GM23338 (cell line): ENCODE data around the gene CYB5RL. TPM values are rescaled to one million over a fixed set of nuclear protein-coding genes. Genes with fewer than 3 reads are reported as not detected.
"Not testable (repeated sequence)": the region's sequence is repeated elsewhere in the genome, so short reads cannot be mapped to it uniquely, and the experiment has no call there.

ENCODE experiments used
- ATAC-seq: fragments of 200-7000 bp; cut with Tn5 transposase; 3 replicates; pipeline ENCODE4 v1.9.1; 2020
- DNase-seq: peaks from one replicate; pipeline ENCODE4 v3.0.0-alpha.2; 2015; ENCODE audit warnings: low spot score
- H2AFZ ChIP-seq: fragments of 200-600 bp; sonication (generic); 2 replicates; pipeline ENCODE4 v1.8.0; 2016; ENCODE audit warnings: antibody characterized with exemption, mild to moderate bottlenecking, moderate library complexity
- H3F3A ChIP-seq: fragments of 200-600 bp; sonication (generic); replicated peaks from 2 replicates; pipeline ENCODE4 v1.8.0; 2017; ENCODE audit warnings: antibody characterized with exemption, mixed run types, low read depth
- H3K27ac ChIP-seq: fragments of 200-600 bp; sonication (generic); 2 replicates; pipeline ENCODE4 v1.6.1; 2016; ENCODE audit warnings: low read depth
- H3K27me3 ChIP-seq: fragments of 200-600 bp; sonication (generic); 2 replicates; pipeline ENCODE4 v1.8.0; 2016; ENCODE audit warnings: mild to moderate bottlenecking, mixed run types, moderate library complexity; ENCODE audit not compliant: insufficient read depth
- H3K36me3 ChIP-seq: fragments of 200-600 bp; sonication (generic); 2 replicates; pipeline ENCODE4 v1.8.0; 2016; ENCODE audit warnings: mild to moderate bottlenecking; ENCODE audit not compliant: insufficient read depth
- H3K4me1 ChIP-seq: fragments of 200-600 bp; sonication (generic); 2 replicates; pipeline ENCODE4 v1.8.0; 2016; ENCODE audit warnings: mild to moderate bottlenecking, moderate library complexity; ENCODE audit not compliant: insufficient read depth
- H3K4me2 ChIP-seq: fragments of 200-600 bp; sonication (generic); 2 replicates; pipeline ENCODE4 v1.7.1; 2017; ENCODE audit warnings: mixed run types
- H3K4me3 ChIP-seq: fragments of 200-600 bp; sonication (generic); 2 replicates; pipeline ENCODE4 v1.6.1; 2016; ENCODE audit warnings: mixed run types
- H3K79me2 ChIP-seq: fragments of 200-600 bp; sonication (generic); replicated peaks from 2 replicates; pipeline ENCODE4 v1.8.0; 2017; ENCODE audit warnings: mild to moderate bottlenecking; ENCODE audit not compliant: insufficient read depth
- H3K9me2 ChIP-seq: fragments of 200-600 bp; sonication (generic); 2 replicates; pipeline ENCODE4 v1.8.0; 2017; ENCODE audit not compliant: insufficient read depth
- H4K20me1 ChIP-seq: fragments of 200-600 bp; sonication (generic); replicated peaks from 2 replicates; pipeline ENCODE4 v1.8.0; 2017; ENCODE audit warnings: mild to moderate bottlenecking; ENCODE audit not compliant: insufficient read depth
- H3K27ac Mint-ChIP-seq: 2 replicates; pipeline ENCODE4 v1.8.0; 2020; ENCODE audit warnings: inconsistent platforms, mild to moderate bottlenecking, moderate library complexity, mixed read lengths
- H3K27me3 Mint-ChIP-seq: 3 replicates; pipeline ENCODE4 v1.8.0; 2022; ENCODE audit warnings: low read depth, mild to moderate bottlenecking, moderate library complexity, mixed read lengths, inconsistent platforms; ENCODE audit not compliant: insufficient read depth, poor library complexity
- H3K36me3 Mint-ChIP-seq: 3 replicates; pipeline ENCODE4 v1.8.0; 2021; ENCODE audit warnings: low read depth, mild to moderate bottlenecking, inconsistent platforms, moderate library complexity, mixed read lengths
- H3K4me1 Mint-ChIP-seq: 3 replicates; pipeline ENCODE4 v1.8.0; 2020; ENCODE audit warnings: mild to moderate bottlenecking, inconsistent platforms, mixed read lengths
- H3K4me3 Mint-ChIP-seq: 3 replicates; pipeline ENCODE4 v1.8.0; 2021; ENCODE audit warnings: moderate library complexity, mild to moderate bottlenecking, inconsistent platforms, mixed read lengths
- H3K9me3 Mint-ChIP-seq: 3 replicates; pipeline ENCODE4 v1.8.0; 2020; ENCODE audit warnings: moderate library complexity, mild to moderate bottlenecking, inconsistent platforms, mixed read lengths
- EZH2phosphoT487 ChIP-seq: fragments of 200-600 bp; sonication (generic); IDR thresholded peaks from one replicate; pipeline ENCODE4 v1.8.1; 2018; ENCODE audit warnings: antibody characterized with exemption; ENCODE audit not compliant: unreplicated experiment
- JUNB ChIP-seq: IDR thresholded peaks from one replicate; pipeline ENCODE4 v1.6.1; 2016; ENCODE audit warnings: antibody characterized with exemption; ENCODE audit not compliant: unreplicated experiment
- NANOG ChIP-seq: IDR thresholded peaks from 2 replicates; pipeline ENCODE4 v1.6.1; 2016; ENCODE audit warnings: antibody characterized with exemption, borderline replicate concordance
- POLR2AphosphoS5 ChIP-seq: IDR thresholded peaks from 2 replicates; pipeline ENCODE4 v1.6.1; 2016; ENCODE audit warnings: antibody characterized with exemption, low read depth
- REST ChIP-seq: IDR thresholded peaks from one replicate; pipeline ENCODE4 v1.6.1; 2018; ENCODE audit warnings: antibody characterized with exemption; ENCODE audit not compliant: unreplicated experiment
- STAT1 ChIP-seq: IDR thresholded peaks from one replicate; pipeline ENCODE4 v1.6.1; 2016; ENCODE audit warnings: antibody characterized with exemption; ENCODE audit not compliant: unreplicated experiment
- ZNF114 ChIP-seq: fragments of 250-450 bp; sonication (Bioruptor Pico); IDR thresholded peaks from 2 replicates; pipeline ENCODE4 v1.5.0; 2020; ENCODE audit warnings: mild to moderate bottlenecking, moderate library complexity
- ZNF331 ChIP-seq: fragments of 250-450 bp; sonication (Bioruptor Pico); IDR thresholded peaks from 2 replicates; pipeline ENCODE4 v1.5.0; 2020; ENCODE audit warnings: low read depth, mild to moderate bottlenecking, moderate library complexity
- ZNF462 ChIP-seq: fragments of 250-450 bp; sonication (Bioruptor Pico); IDR thresholded peaks from 2 replicates; pipeline ENCODE4 v1.5.0; 2020; ENCODE audit warnings: mild to moderate bottlenecking, moderate library complexity
- polyA plus RNA-seq: library from polyadenylated mRNA; unstranded; fragments of >200 nt; fragmentation: Nextera tagmentation; extraction: Ambion mirVana; gene quantifications from 2 replicates; pipeline ENCODE4 v1.2.1, GENCODE V29; 2016
- total RNA-seq: library from RNA; depleted of rRNA; stranded (reverse); fragments of >200 nt; shearing (Covaris generic); gene quantifications from 2 replicates; pipeline ENCODE4 v1.2.3, GENCODE V29; 2014

Gene CYB5RL
- total and polyA plus RNA-seq, 2 experiments from 2014 or later, result 5.9 to 11.5 TPM

- TF ChIP-seq NANOG (no peak), ZNF114 (CRISPR knock-in tag) (no peak)
These were observed 34.5 kb upstream of the CYB5RL start (continued) for GRCh38 chr1:54234284-54234683.

- H3K4me2 ChIP-seq, H3K27ac Mint-ChIP-seq, H3K27me3 Mint-ChIP-seq, H3K4me3 ChIP-seq, H3K79me2 ChIP-seq, H3F3A ChIP-seq, H3K27me3 ChIP-seq, H2AFZ ChIP-seq, ATAC-seq, H3K9me2 ChIP-seq, H3K27ac ChIP-seq, H4K20me1 ChIP-seq, DNase-seq, H3K4me3 Mint-ChIP-seq, H3K36me3 ChIP-seq, H3K4me1 ChIP-seq: not testable (repeated sequence)
- H3K9me3 Mint-ChIP-seq, result peaks cover 14% of the 10 kb centered on the region
- H3K4me1 Mint-ChIP-seq, result peaks cover 12% of the 10 kb centered on the region
- peaks cover 60% of the 10 kb centered on the region for H3K36me3 Mint-ChIP-seq
These were observed 33.4 kb upstream of the CYB5RL start for GRCh38 chr1:54233196-54233595.

- Mint-ChIP-seq H3K36me3 (peaks cover 44% of the 10 kb centered on the region), H3K27ac (no peak overlapping the region), H3K27me3 (peaks cover 11% of the 10 kb centered on the region), H3K4me3 (no peak overlapping the region), H3K9me3 (peaks cover 14% of the 10 kb centered on the region), H3K4me1 (peaks cover 20% of the 10 kb centered on the region)
- Histone ChIP-seq H2AFZ (no peak overlapping the region), H3K4me3 (no peak overlapping the region), H3K27ac (no peak overlapping the region), H3K79me2 (no peaks in the 10 kb centered on the region), H3F3A (no peaks in the 10 kb centered on the region), H3K9me2 (no peaks in the 10 kb centered on the region), H4K20me1 (no peaks in the 10 kb centered on the region; the same call in 1 of the 2 replicates), H3K36me3 (no peaks in the 10 kb centered on the region; the same call in 1 of the 2 replicates), H3K4me2 (no peak overlapping the region), H3K4me1 (no peaks in the 10 kb centered on the region; the same call in 1 of the 2 replicates), H3K27me3 (no peaks in the 10 kb centered on the region)
- DNase-seq (no peak), ATAC-seq (no peak)
- TF ChIP-seq REST (no peak), POLR2AphosphoS5 (no peak), ZNF114 (CRISPR knock-in tag) (no peak), EZH2phosphoT487 (no peak), NANOG (no peak), ZNF331 (CRISPR knock-in tag) (no peak), ZNF462 (CRISPR knock-in tag) (no peak), JUNB (no peak), STAT1 (no peak)
These were observed 30.9 kb upstream of the CYB5RL start for GRCh38 chr1:54230507-54231339.
